NCI-H2029 (cell line): ENCODE measurements around the gene IGFBPL1.
A peak's percentile ranks its signal among the peaks of the same experiment; 100 is the strongest.
"Not testable (repeated sequence)": the region's sequence is repeated elsewhere in the genome, so short reads cannot be mapped to it uniquely, and the experiment has no call there.

Experiments used
- DNase-seq: peaks from one replicate; lab custom pipeline; 2025; lab: John Stamatoyannopoulos, UW

IGFBPL1 gene

DNA sequence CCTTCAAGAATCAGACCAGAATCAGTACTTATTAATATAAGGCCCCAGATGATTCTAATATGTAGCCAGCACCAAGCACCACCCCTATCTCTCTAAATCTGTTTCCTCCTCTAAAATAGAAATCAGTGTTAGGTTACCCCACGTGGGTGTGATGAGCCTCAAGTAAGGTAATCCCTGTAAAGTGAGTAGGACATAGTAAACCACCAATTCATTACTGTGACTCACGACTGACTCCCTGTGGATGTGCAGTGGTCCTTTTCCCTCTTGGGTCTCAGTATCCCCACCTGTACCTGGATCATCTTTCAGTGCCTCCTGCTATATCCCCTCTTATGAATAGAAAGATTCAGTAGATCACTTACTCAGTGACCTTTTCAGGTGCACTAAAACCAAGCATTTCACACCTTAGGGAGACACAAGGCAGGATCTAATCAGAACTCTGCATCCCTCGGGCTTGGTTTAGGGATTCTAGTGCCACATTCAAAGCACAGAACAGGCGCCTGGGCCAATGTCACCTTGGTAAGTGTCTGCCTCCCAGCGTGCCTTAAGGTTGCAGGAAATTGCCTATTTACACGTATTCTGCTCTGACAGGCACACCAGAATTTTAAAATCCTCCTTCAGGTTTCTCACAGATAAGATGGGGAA lies 43.9 kb downstream of the IGFBPL1 start:
- DNase-seq, result no peak

DNA sequence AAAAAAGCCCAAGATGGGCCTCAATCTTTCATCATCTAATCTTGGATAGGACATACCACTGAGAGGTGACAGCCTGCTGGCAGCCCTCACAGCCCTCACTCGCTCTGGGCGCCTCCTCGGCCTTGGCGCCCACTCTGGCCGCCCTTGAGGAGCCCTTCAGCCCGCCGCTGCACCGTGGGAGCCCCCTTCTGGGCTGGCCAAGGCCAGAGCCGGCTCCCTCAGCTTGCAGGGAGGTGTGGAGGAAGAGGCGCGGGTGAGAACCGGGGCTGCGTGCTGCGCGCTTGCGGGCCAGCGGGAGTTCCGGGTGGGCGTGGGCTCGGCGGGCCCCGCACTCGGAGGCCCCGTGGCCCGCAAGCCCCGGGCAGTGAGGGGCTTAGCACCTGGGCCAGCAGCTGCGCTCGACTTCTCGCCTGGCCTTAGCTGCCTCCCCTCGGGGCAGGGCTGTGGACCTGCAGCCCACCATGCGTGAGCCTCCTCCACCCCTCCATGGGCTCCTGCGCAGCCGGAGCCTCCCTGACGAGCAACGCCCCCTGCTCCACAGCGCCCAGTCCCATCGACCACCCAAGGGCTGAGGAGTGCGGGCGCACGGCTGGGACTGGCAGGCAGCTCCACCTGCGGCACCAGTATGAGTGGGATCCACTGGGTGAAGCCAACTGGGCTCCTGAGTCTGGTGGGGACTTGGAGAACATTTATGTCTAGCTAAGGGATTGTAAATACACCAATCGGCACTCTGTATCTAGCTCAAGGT lies 46.7 kb downstream of the IGFBPL1 start:
- DNase-seq, result not testable (repeated sequence)

DNA sequence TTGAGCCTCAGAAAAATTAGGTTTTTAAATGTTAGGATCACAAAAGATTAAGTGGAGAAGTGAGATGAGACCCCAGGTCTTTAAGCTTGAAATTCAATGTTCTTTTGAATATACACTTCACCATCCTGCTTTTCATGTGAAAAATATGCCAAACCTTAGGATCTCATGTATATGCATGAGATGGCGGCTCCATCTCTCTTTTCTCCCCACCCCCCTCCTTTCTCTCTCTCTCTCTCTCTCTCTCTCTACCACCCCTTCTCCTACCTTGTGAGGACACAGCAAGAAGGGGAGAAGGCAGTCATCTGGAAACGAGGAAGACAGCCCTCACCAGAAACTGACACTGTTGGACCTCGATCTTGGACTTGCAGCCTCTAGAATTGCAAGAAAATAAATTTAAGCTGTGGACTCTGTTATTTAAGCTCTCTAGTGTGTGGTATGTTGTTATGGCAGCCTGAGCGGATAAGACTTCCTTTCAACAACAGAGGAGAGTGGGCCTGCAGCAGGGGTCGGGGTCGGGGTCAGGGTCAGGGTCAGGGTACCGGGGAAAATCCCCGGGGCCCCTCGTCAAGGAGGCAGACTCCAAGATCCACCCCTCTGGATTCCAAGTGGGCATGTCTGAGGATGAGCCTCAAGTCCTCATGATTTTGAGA lies 48.1 kb downstream of the IGFBPL1 start:
- DNase-seq, result no peak

DNA sequence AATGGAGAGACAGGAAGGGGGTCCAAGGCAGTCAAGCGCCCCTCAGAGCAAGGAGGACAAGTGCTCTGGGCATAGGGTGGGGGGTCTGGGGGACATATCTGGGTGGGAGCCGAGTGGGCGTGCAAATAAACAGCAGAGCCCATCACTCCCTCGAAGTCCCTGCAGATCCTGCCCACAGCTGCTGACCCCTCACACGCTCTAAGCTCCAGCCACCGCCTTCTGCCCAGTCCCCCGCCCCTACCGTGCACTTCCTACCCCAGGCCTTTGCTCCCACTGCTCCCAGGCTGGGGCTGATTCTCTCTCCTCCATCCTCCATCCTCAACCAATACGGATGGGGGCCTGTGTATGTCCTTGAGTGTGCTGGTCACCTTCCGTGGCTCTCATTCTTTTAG lies 48.7 kb downstream of the IGFBPL1 start:
- no peak for DNase-seq

DNA sequence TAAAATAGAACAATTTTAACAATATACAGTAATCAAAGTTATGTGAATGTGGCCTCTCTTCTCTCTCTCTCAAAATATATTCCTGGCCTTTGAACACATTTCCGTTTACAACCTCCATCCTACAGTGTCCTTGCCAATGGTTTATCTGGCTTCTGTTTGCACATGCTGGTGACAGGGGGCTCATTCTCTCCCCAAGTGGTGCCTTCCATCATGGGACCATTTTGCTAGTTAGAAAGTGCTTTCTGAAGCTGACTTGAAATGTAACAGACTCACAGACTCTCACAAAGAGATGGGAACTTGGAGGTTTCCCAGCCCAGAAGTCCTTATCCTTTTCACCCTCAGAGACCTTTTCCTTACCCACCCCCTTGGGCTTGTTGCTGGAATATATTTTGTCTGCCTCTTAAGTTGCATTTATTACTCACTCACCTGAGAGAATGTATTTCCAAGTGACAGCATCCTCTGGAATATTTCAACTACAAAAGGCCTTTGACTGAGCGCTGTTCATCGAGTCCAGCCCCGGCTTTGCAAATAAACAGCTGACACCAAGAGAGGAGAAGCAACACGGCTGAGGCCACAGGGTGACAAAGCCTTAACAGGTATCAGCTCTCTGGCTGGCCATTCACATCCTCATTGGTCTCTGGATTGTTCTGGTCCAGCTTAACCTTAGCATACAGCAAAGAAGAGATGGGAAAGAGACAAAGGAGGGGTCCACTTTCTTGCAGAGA lies 49.2 kb downstream of the IGFBPL1 start:
- DNase-seq, result no peak

DNA sequence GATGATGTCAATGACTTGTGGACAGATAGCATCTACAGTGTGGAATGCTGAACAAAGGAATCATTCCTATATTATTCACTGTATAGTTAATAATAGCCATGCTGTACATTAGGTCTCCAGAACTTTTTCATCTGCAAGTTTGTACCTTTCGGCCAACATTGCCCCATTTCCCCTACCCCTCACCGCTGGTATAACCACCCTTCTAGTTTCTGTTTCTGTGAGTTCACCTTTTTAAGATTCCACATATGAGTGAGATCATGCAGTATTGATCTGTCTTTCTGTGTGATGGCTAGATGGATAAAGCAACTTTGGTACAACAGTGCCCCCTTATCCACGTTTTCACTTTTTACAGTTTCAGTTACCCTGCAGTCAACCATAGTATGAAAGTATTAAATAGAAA lies 50.6 kb downstream of the IGFBPL1 start:
- DNase-seq, result no peak

DNA sequence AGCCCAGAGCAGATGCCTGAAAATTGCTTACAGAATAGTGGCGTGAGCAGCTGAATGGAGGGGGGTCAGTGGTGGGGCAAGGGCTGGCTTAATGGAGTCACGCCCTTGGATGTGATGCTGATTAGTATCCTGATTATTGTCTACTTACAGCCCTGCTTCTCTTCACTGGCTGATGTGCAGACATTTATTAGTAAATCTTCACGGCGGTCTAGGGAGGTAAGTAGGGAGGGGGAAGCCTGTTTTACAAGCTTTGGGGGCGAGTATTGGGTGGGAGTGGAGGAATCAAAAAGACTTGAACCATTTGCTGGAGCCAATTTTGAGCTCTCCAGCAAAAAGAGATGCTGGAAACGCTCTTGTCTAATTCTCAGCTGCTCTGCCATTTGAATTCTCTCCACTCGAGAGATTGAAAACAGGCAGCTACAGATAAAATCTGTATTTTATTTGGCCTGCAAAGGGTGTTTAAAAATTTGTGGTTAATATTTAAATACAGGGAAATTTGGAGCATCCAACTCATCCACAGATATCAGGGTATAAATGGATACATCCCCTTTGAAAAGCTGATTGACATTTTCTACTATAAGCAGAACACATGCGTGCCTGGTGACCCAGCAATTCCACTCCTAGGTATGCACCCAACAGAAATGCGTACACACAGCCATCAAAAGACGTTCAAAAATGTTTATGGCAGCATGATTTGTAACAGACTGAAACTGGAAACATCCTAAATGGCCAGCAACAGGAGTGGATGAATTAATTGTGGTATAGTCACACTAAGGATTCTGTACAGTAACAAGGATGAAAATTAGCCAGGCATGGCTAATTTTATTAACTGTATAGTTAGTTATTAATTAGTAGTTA lies 51.3 kb downstream of the IGFBPL1 start:
- DNase-seq, result no peak

DNA sequence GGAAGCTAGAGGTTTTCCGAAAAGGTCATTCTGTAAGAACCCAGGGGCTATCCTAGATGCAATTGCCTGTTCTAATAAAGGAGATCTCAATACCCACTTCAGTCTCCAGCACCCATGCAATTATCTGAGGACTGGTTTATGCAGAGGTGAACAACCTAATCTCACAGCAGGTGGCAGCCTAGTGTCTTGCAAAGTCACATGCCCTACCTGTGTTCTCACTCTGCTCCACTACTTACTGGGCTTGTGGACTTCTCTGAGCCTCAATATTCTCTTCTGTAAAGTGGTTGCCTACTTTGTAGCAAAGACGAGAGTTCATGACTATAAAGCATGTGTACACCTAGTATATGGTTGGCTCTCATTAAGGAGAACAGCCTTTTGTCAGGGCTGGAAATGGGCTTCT lies 52.8 kb downstream of the IGFBPL1 start:
- DNase-seq, result peak; percentile 39

DNA sequence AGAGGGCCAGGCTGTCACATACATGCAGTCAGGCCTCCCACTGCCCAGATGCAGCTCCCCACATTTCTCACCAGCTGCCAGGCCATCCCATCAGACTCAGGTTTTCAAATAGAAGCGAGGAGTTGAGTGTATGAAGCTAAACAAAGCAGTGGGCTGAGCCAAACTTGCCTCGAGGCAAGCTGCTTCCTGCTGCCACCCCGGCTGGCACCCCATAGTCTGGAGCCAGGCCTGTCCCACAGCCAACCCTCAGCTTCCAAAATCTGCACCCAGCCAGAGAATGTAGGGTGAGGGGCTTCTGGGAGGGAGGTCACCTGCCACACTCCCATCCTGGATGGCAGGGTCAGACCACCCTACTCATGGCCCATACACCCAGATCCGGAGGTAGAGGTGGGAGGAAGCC lies 54.1 kb downstream of the IGFBPL1 start:
- DNase-seq, result no peak

DNA sequence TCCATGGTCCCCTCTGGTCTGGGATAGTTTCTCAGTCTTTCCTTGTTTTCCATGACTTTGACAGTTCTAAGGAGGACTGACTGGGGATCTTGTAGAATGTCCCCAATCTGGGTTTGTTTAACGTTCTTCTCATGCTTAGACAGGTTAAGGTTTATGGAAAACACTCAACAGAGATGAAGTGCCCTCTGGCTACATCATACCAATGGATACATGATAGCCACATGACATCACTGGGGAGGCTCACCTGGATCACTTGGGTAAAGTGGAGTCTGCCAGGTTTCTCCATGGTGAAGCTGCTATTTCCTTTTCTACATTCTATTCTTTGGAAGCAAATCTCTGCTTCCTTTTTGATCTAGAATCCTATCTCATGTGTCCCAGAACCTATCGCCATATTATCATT lies 55.5 kb downstream of the IGFBPL1 start:
- peak; percentile 87 for DNase-seq

DNA sequence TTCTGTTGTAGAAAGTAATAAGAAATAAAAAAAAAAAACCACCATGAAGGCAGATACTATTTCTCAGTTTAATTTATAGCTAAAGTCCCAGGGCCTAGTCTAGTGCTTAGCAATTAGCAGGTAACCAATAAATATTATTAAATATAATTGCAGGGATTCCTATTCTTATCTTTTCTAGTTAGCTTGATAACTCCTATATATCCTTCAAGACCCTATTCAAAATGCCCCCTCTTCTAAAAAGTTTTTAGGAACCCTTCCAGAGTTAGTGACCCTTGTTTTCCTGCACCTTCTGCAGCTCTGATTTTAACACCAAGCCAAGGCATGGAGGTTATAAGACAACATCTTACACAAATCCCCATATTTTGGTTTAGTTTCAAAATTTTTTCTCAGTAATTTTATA lies 56.4 kb downstream of the IGFBPL1 start:
- no peak for DNase-seq

DNA sequence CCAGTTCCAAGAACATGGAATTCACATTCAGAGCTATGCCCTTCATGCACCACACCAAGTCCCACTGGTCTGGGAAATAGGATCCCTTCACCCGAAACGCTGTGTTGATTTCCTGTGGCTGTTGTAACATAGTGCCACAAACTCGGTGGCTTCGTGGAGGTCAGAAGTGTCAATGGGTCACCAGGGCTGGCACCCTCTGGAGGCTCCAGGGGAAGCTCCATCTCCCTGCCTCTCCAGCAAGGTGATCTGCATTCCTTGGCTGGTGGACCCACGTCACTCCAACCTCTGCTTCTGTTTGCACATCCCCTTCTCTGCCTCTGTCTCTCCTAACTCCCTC lies 60.7 kb downstream of the IGFBPL1 start:
- no peak for DNase-seq

DNA sequence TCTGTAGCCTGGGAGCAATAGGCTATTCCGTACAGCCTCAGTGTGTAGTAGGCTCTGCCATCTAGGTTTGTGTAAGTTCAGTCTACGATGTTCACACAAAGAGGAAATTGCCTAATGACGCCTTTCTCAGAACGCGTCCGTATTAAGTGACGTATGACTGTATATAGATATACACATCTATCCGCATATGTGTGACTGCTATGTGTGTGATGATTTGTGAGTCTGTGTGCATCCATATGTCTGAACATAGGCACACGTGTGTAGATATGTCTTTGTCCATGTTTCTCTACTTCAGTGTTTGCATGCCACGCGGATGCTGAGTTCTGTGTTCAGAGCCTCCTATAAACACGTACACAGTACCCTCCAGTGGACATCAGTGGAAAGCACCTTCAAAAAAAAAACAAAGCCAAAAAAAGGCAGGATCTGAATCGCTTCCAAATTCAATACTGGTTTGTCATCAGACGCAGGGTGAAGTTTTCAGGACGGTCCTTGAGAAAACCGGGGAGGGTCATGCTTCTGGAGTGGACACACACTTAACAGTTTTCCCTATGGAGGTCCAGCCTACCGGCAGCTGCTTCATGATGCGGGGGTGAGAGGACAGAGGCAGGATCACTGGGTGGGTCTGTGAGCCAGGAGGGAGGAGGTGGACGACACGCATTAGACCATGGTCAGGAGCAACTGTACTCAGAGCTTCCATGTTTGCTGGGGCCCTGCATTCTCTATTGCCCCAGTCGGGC lies 61.2 kb downstream of the IGFBPL1 start:
- peak; percentile 75 for DNase-seq

DNA sequence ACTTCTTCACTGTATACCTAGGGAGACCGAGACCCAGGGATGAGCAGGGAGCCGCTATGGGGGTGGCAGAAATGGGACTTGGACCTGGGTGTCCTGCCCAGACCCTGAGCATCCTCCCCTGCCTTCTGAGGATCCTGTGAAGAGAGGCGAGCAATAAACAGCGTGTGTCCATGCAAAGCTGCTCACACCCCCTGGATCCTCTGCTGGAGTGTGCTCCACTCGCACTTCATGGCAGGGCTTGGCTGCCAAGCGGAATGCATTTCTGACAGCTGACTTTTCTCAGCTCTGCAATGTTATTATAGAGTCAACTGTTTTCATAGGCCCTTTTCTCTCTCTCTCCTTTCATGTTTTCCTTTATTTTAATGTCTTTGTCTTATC lies 62.8 kb downstream of the IGFBPL1 start:
- no peak for DNase-seq

DNA sequence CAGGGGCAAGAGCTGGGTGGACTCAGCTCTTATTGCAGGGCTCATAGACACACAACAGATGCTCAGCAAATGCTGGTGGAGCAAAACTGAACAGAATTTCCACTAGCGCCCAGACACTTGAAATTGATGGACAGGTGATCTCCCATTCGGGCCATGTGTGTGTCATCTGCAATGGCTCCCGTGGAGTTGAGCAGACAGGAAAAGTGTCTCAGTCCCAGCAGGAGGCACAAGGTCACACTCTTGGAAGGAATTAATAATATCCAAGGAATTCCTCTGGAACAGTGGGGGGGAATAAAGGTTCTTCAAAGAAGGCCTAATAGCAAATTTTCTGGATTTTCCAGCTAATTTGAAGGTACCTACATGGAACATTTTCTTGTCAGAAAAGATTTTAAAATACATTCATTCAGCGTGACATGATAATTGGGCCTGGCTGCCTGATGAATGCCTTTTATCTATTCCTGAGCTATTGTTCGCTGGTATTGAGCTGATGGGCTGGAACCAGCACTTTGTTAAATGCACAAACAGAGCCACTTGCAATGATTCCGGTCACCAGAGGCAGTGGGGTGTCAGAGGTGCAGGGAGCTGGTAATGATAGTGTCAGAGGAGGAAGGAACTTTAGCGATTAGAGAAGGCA lies 63.3 kb downstream of the IGFBPL1 start:
- no peak for DNase-seq

DNA sequence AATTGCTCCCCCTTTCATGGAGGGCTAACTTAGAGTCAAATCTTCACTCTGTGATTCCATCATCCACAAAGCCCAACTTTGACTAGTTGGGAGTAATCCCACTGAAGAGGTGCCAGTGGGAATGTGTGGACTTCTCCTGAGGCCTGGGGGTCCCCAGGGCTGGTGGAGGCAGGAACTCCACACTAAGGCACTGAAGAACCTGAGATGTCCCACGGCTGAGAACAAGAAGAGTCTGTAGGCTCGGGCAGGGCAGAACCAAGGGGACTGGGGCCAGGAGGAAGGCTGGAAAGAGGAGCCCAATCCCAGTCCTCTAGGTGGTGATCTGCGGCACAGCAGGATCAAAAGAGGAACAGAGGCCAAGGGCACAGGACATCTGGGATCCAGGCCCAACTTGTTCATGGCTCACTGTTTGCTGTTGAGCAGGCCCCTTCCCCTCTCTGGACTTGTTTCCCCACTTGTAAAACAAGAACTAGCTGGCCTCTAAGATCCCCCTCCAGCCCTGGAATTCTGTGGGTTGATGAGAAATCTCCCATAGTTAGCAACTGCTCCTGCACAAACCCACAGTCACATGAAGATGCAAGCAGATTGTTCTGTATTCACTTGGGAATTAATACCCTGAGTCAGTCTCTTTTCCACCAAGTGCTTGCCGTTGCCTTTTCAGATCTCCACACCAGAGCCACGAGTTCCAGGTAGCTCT lies 64.4 kb downstream of the IGFBPL1 start:
- DNase-seq, result no peak

DNA sequence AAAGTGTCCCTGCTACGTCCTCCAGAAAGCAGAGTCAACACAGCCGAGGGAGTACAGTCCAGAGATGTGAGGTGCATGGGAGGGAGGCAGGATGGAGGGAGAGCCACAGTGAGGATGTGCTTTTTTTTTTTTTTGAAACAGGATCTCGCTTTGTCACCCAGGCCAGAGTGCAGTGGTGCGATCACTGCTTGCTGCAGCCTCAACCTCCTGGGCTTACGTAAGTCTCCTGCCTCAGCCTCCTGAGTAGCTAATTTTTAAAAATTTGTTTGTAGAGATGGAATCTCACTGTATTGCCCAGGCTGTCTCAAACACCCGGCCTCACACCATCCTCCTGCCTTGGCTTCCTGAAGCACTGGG lies 65.0 kb downstream of the IGFBPL1 start:
- DNase-seq, result no peak

DNA sequence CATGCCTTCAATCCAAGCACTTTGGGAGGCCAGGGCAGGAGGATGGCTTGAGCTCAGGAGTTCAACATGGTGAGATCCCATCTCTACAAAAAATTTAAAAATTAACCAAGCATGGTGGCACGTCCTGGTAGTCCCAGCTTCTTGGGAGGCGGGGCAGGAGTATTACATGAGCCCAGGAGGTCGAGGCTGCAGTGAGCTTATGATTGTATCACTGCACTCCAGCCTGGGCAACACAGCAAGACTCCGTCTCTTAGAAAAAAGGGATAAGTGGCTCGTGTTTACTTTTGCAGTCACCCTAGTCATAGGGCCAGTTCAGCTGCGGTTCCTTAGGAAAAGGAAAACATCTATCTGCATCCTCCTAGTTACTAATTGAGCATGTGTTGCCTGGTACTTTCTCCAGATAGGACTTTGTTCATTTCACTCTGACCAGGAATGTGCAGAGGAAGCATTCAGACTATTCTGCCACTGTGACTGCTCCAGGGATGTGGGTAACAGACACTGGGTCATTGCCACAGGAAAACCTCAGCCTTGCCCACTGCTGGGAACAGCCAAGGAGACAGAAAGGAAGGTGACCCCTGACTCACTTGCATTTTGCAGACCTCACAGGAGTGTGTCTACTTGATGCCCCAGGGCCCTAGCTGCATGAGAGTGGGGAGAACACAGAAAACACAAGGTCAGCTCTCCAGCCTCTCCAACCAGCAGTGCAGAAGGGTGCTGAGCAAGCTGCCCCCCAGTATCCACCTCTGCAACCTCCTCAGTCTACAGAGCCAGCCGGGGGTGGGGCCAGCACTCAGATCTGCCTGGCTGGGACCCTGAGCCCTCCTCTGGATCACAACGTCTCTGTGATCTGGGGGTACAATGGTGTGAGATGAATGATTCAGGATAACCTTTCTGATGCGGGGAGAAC lies 65.6 kb downstream of the IGFBPL1 start:
- no peak for DNase-seq
